ENCODE results near the gene IQCE. TPM values are rescaled to one million over a fixed set of nuclear protein-coding genes. Genes with fewer than 3 reads are reported as not detected.
A peak's percentile ranks its signal among the peaks of the same experiment; 100 is the strongest.
"Not testable (repeated sequence)": the region's sequence is repeated elsewhere in the genome, so short reads cannot be mapped to it uniquely, and the experiment has no call there.

Gene IQCE
- total and polyA plus RNA-seq, 11 donors: 5.0 to 14.1 (median 10.3) TPM

GRCh38 chr7:2530071-2530987, 28.4 kb upstream of the IQCE start:
- peak; percentile 28 to 82 (median 51) for DNase-seq
- H3K4me3 ChIP-seq: peak overlapping the region in 2 of 12 donors; percentile 19 to 42
- H3K36me3 ChIP-seq: peaks cover 0 to 31% (median 29%) of the 10 kb centered on the region in 9 donors
- H3K27me3 ChIP-seq: no peaks in the 10 kb centered on the region
- no peaks in the 10 kb centered on the region for H3K9me3 ChIP-seq
- intact Hi-C loops (cut with DNase I): no loop called here
- H3K4me1 ChIP-seq: peaks cover 0 to 62% (median 31%) of the 10 kb centered on the region in 12 donors
- 69 to 83% (median 77%) methylated on average over 10 to 16 of the region's 16 CpGs for WGBS, 4 donors
- H3K27ac ChIP-seq: peak overlapping the region in 11 of 12 donors; percentile 11 to 96 (median 52)
- ATAC-seq: peak in 3 of 4 donors; percentile 27 to 55 (median 50)
- TF ChIP-seq CTCF (IDR thresholded peaks at IDR 0.05): no peak
- TF ChIP-seq POLR2A (IDR thresholded peaks at IDR 0.05): no peak

- Histone ChIP-seq H3K4me1 (peaks cover 0 to 53% (median 28%) of the 10 kb centered on the region in 12 donors), H3K36me3 (peaks cover 0 to 22% (median 20%) of the 10 kb centered on the region in 9 donors), H3K27ac (peak overlapping the region in 3 of 12 donors; percentile 25 to 96 (median 67)), H3K4me3 (peak overlapping the region in 1 of 12 donors; percentile 15)
- WGBS, 4 donors: 27 to 46% (median 35%) methylated on average over 17 to 43 of the region's 43 CpGs
- DNase-seq: peak in 4 of 5 donors; percentile 5 to 28 (median 15)
- H3K9me3 ChIP-seq; H3K27me3 ChIP-seq; intact Hi-C loops (cut with DNase I); ATAC-seq: not testable (repeated sequence)
Measured at GRCh38 chr7:2530994-2531795, 27.6 kb upstream of the IQCE start.

- peaks cover 0 to 17% (median 15%) of the 10 kb centered on the region in 9 donors for H3K36me3 ChIP-seq
- H3K27me3 ChIP-seq; H3K4me3 ChIP-seq; ATAC-seq; H3K9me3 ChIP-seq; H3K27ac ChIP-seq; intact Hi-C loops (cut with DNase I): not testable (repeated sequence)
- whole genome bisulfite sequencing, 4 donors: 0 to 49% (median 36%) methylated on average over 1 to 17 of the region's 17 CpGs
- peak; percentile 8 to 63 (median 20) for DNase-seq
- H3K4me1 ChIP-seq: peaks cover 0 to 47% (median 28%) of the 10 kb centered on the region in 12 donors
Measured at GRCh38 chr7:2531796-2532110, 27.0 kb upstream of the IQCE start.

- H3K9me3 ChIP-seq; ATAC-seq; intact Hi-C loops (cut with DNase I); H3K27ac ChIP-seq; H3K4me3 ChIP-seq; H3K27me3 ChIP-seq: not testable (repeated sequence)
- peak in 4 of 5 donors; percentile 0 to 40 (median 16) for DNase-seq
- peaks cover 0 to 12% (median 9%) of the 10 kb centered on the region in 9 donors for H3K36me3 ChIP-seq
- WGBS, 4 donors: 65 to 82% (median 79%) methylated on average over 9 to 14 of the region's 15 CpGs
- H3K4me1 ChIP-seq: peaks cover 0 to 42% (median 26%) of the 10 kb centered on the region in 12 donors
Measured at GRCh38 chr7:2532199-2532772, 26.5 kb upstream of the IQCE start.

- H3K27ac ChIP-seq; H3K9me3 ChIP-seq; H3K4me3 ChIP-seq; intact Hi-C loops (cut with DNase I); H3K27me3 ChIP-seq; ATAC-seq: not testable (repeated sequence)
- peaks cover 0 to 37% (median 23%) of the 10 kb centered on the region in 12 donors for H3K4me1 ChIP-seq
- 92 to 93% methylated on average over 5 to 7 of the region's 8 CpGs; no CpG with 5 or more reads in 2 of the 4 donors for WGBS, 4 donors
- peak in 2 of 5 donors; percentile 9 to 24 for DNase-seq
- peaks cover 0 to 12% (median 7%) of the 10 kb centered on the region in 9 donors for H3K36me3 ChIP-seq
Measured at GRCh38 chr7:2532816-2533215, 26.0 kb upstream of the IQCE start.

GRCh38 chr7:2533566-2533965, 25.2 kb upstream of the IQCE start:
- H3K9me3 ChIP-seq; ATAC-seq; intact Hi-C loops (cut with DNase I); H3K27ac ChIP-seq; H3K4me3 ChIP-seq; DNase-seq; H3K27me3 ChIP-seq: not testable (repeated sequence)
- H3K4me1 ChIP-seq: peaks cover 0 to 31% (median 19%) of the 10 kb centered on the region in 12 donors
- peaks cover 0 to 16% (median 10%) of the 10 kb centered on the region in 9 donors for H3K36me3 ChIP-seq
- WGBS, 4 donors: 36 to 57% (median 53%) methylated on average over 3 to 5 of the region's 8 CpGs

- intact Hi-C loops (cut with DNase I); H3K9me3 ChIP-seq; ATAC-seq; H3K4me3 ChIP-seq; H3K27ac ChIP-seq; H3K27me3 ChIP-seq; DNase-seq: not testable (repeated sequence)
- Histone ChIP-seq H3K4me1 (peaks cover 0 to 25% (median 18%) of the 10 kb centered on the region in 12 donors), H3K36me3 (peaks cover 0 to 18% (median 15%) of the 10 kb centered on the region in 9 donors)
- 92 to 93% methylated on average over 18 to 27 of the region's 34 CpGs; no CpG with 5 or more reads in 2 of the 4 donors for WGBS, 4 donors
Measured at GRCh38 chr7:2534214-2534613, 24.6 kb upstream of the IQCE start.

- H3K9me3 ChIP-seq; H3K27ac ChIP-seq; H3K27me3 ChIP-seq; intact Hi-C loops (cut with DNase I); H3K4me3 ChIP-seq; H3K4me1 ChIP-seq: not testable (repeated sequence)
- DNase-seq (peak in 3 of 5 donors; percentile 9 to 52 (median 20)), ATAC-seq (peak in 1 of 4 donors; percentile 6)
- peaks cover 0 to 35% (median 29%) of the 10 kb centered on the region in 9 donors for H3K36me3 ChIP-seq
- 67 to 80% (median 76%) methylated on average over 2 to 19 of the region's 19 CpGs for WGBS, 4 donors
Measured at GRCh38 chr7:2535872-2536627, 22.7 kb upstream of the IQCE start.
